ENCODE results near the gene DCUN1D1.

Gene DCUN1D1

DNA sequence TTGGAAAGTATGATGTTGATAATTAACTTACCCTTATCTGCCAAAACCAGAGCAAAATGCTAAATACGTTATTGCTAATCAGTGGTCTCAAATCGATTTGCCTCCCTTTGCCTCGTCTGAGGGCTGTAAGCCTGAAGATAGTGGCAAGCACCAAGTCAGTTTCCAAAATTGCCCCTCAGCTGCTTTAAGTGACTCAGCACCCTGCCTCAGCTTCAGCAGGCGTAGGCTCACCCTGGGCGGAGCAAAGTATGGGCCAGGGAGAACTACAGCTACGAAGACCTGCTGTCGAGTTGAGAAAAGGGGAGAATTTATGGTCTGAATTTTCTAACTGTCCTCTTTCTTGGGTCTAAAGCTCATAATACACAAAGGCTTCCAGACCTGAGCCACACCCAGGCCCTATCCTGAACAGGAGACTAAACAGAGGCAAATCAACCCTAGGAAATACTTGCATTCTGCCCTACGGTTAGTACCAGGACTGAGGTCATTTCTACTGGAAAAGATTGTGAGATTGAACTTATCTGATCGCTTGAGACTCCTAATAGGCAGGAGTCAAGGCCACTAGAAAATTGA is 59.7 kb downstream of the DCUN1D1 start:
- H3K9me3 ChIP-seq = no peaks in the 10 kb centered on the region
- peaks cover 67% of the 10 kb centered on the region for H3K36me3 ChIP-seq
- no peak overlapping the region for H3K4me3 ChIP-seq (ENCODE audit: low read depth in 1 of 2, low read length in 1 of 2)
- H3K27ac ChIP-seq = no peak overlapping the region
- H3K4me1 ChIP-seq (ENCODE audit: control insufficient read depth in 1 of 2, insufficient read depth in 1 of 2, low read depth in 1 of 2, low read length in 1 of 2) = no peaks in the 10 kb centered on the region
- TF ChIP-seq, protein P1, sequence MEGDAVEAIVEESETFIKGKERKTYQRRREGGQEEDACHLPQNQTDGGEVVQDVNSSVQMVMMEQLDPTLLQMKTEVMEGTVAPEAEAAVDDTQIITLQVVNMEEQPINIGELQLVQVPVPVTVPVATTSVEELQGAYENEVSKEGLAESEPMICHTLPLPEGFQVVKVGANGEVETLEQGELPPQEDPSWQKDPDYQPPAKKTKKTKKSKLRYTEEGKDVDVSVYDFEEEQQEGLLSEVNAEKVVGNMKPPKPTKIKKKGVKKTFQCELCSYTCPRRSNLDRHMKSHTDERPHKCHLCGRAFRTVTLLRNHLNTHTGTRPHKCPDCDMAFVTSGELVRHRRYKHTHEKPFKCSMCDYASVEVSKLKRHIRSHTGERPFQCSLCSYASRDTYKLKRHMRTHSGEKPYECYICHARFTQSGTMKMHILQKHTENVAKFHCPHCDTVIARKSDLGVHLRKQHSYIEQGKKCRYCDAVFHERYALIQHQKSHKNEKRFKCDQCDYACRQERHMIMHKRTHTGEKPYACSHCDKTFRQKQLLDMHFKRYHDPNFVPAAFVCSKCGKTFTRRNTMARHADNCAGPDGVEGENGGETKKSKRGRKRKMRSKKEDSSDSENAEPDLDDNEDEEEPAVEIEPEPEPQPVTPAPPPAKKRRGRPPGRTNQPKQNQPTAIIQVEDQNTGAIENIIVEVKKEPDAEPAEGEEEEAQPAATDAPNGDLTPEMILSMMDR (IDR thresholded peaks at IDR 0.05) = no peak
- H3K27me3 ChIP-seq = no peaks in the 10 kb centered on the region

DNA sequence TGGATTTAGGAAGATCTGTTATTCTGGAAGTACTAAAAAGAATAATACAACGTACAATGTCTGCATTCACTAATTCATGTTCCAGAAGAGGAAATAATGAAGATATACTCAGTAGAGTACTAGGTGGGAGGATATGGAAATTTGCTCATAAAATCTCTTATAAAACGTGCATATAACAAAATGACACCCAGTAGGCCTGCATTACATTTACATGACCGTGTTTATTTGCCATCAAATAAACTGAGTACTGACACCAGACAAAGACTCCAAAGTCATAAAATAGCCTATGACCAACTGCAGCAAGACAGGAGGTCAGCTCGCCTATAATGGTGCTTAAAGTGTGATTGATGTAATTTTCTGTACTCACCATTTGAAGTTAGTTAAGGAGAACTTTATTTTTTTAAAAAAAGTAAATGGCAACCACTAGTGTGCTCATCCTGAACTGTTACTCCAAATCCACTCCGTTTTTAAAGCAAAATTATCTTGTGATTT is 60.4 kb downstream of the DCUN1D1 start:
- H3K36me3 ChIP-seq = peaks cover 71% of the 10 kb centered on the region
- TF ChIP-seq, protein P1 (IDR thresholded peaks at IDR 0.05) = no peak
- no peaks in the 10 kb centered on the region for H3K27me3 ChIP-seq
- no peak overlapping the region for H3K27ac ChIP-seq
- H3K9me3 ChIP-seq = no peaks in the 10 kb centered on the region
- no peaks in the 10 kb centered on the region for H3K4me1 ChIP-seq (ENCODE audit: control insufficient read depth in 1 of 2, insufficient read depth in 1 of 2, low read depth in 1 of 2, low read length in 1 of 2)
- H3K4me3 ChIP-seq (ENCODE audit: low read depth in 1 of 2, low read length in 1 of 2) = no peak overlapping the region

DNA sequence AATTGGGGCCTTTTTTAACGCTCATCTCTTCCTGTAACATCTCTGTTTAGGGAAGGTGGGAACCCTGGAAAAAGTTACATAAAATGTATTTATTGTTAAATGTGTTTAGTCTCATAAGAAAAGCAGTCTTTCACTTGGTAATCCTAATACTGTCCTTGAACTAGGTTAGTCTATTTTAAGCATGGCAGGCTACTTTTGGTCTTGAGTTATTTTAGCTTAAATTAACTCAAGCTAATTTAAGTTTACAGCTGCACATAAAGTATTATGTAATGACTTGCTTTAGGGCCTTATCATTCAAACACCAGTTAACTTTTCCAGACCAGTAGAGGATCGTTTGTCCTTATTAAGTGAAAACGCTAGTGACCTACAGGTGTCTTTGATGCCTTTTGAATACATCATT is 63.2 kb downstream of the DCUN1D1 start:
- H3K27me3 ChIP-seq = no peaks in the 10 kb centered on the region
- no peak overlapping the region for H3K27ac ChIP-seq
- no peaks in the 10 kb centered on the region for H3K4me1 ChIP-seq (ENCODE audit: control insufficient read depth in 1 of 2, insufficient read depth in 1 of 2, low read depth in 1 of 2, low read length in 1 of 2)
- H3K9me3 ChIP-seq = no peaks in the 10 kb centered on the region
- TF ChIP-seq, protein P1 (IDR thresholded peaks at IDR 0.05) = no peak
- H3K36me3 ChIP-seq = peaks cover 93% of the 10 kb centered on the region
- no peak overlapping the region for H3K4me3 ChIP-seq (ENCODE audit: low read depth in 1 of 2, low read length in 1 of 2)

DNA sequence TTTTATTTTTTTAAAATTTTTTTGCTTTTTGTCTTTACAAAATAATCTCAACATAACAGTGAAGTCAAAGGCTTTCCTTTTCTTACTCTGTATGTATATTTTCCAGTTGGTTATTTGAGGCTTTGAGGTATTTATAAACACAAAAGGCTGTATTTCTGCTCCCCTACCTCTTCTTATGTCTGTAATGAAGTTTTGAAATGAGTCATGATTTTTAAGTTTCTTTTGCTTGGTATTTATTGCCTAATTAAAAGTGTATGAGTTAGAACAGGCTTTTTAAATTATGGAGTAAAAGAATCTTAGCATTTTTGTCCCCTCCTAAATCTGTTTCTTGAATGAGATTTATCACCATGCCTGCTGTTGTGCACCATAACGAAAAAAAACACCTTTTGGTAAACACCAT is 66.0 kb downstream of the DCUN1D1 start:
- Histone ChIP-seq H3K36me3 (peaks cover 94% of the 10 kb centered on the region), H3K27me3 (no peaks in the 10 kb centered on the region), H3K27ac (no peak overlapping the region), H3K4me1 (ENCODE audit: control insufficient read depth in 1 of 2, insufficient read depth in 1 of 2, low read depth in 1 of 2, low read length in 1 of 2) (no peaks in the 10 kb centered on the region), H3K9me3 (no peaks in the 10 kb centered on the region), H3K4me3 (ENCODE audit: low read depth in 1 of 2, low read length in 1 of 2) (no peak overlapping the region)
- TF ChIP-seq, protein P1 (IDR thresholded peaks at IDR 0.05) = no peak

DNA sequence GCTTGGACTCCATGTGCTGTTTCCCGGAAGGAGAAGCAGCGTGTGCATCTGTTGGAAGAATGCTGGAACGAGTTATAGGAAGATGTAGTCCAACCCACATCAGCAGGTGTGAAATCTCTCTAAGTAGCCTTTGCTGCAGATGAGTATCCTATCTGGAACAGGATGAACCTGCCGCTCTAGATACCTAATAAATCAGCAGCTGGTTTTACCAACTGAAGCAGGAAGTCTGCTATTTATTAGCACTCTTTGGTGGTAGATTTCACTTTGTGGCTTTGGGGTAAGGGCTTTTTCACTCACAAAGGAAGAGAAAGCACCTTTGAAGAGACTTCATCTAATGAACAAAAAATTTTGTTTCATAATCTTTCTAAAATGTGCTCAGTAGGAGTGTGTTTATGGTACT is 66.4 kb downstream of the DCUN1D1 start:
- Histone ChIP-seq H3K9me3 (no peaks in the 10 kb centered on the region), H3K27me3 (no peaks in the 10 kb centered on the region), H3K4me3 (ENCODE audit: low read depth in 1 of 2, low read length in 1 of 2) (no peak overlapping the region), H3K27ac (peak overlapping the region; percentile 13), H3K4me1 (ENCODE audit: control insufficient read depth in 1 of 2, insufficient read depth in 1 of 2, low read depth in 1 of 2, low read length in 1 of 2) (no peaks in the 10 kb centered on the region), H3K36me3 (peaks cover 90% of the 10 kb centered on the region)
- TF ChIP-seq, protein P1 (IDR thresholded peaks at IDR 0.05) = no peak

Data from neutrophil (primary cell).